ENCODE measurements around the gene FRAT2. TPM values are rescaled to one million over a fixed set of nuclear protein-coding genes. Genes with fewer than 3 reads are reported as not detected.
A peak's percentile ranks its signal among the peaks of the same experiment; 100 is the strongest.

FRAT2 gene
- polyA plus RNA-seq, 3 donors = 29.4 to 62.4 (median 37.9) TPM

GRCh38 chr10:97362310-97363033, 27.9 kb upstream of the FRAT2 start:
- no peak overlapping the region for H3K4me2 ChIP-seq (replicated peaks; ENCODE audit: extremely low read depth, low read length, poor library complexity, severe bottlenecking)
- no peaks in the 10 kb centered on the region for H3K9me3 ChIP-seq (replicated peaks in 1 of 2; ENCODE audit: control insufficient read depth in 1 of 2, insufficient read depth in 1 of 2, low read length in 2 of 2)
- intact Hi-C loops (cut with micrococcal nuclease) = no loop called here
- H3K36me3 ChIP-seq (replicated peaks in 1 of 2; ENCODE audit: control insufficient read depth in 1 of 2, insufficient read depth in 2 of 2, low read length in 2 of 2) = peaks cover 30 to 74% of the 10 kb centered on the region in 2 donors
- no peaks in the 10 kb centered on the region for H4K20me1 ChIP-seq (ENCODE audit: insufficient read depth, low read length)
- Mint-ChIP-seq H3K27ac (peak overlapping the region in 5 of 7 donors; percentile 41 to 83 (median 73)), H3K9me3 (peaks cover 0 to 3% (median 0%) of the 10 kb centered on the region in 7 donors), H3K27me3 (ENCODE audit: low read depth in 3 of 3) (peaks cover 1 to 6% (median 1%) of the 10 kb centered on the region in 3 donors), H3K4me3 (no peak overlapping the region), H3K36me3 (peaks cover 75 to 96% of the 10 kb centered on the region in 2 donors), H3K4me1 (peaks cover 99% of the 10 kb centered on the region)
- H3K27me3 ChIP-seq (ENCODE audit: control insufficient read depth in 2 of 2, insufficient read depth in 2 of 2, low read length in 2 of 2) = no peaks in the 10 kb centered on the region
- TF ChIP-seq, protein P1, sequence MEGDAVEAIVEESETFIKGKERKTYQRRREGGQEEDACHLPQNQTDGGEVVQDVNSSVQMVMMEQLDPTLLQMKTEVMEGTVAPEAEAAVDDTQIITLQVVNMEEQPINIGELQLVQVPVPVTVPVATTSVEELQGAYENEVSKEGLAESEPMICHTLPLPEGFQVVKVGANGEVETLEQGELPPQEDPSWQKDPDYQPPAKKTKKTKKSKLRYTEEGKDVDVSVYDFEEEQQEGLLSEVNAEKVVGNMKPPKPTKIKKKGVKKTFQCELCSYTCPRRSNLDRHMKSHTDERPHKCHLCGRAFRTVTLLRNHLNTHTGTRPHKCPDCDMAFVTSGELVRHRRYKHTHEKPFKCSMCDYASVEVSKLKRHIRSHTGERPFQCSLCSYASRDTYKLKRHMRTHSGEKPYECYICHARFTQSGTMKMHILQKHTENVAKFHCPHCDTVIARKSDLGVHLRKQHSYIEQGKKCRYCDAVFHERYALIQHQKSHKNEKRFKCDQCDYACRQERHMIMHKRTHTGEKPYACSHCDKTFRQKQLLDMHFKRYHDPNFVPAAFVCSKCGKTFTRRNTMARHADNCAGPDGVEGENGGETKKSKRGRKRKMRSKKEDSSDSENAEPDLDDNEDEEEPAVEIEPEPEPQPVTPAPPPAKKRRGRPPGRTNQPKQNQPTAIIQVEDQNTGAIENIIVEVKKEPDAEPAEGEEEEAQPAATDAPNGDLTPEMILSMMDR (IDR thresholded peaks at IDR 0.05) = no peak
- H3K9ac ChIP-seq (ENCODE audit: insufficient read depth, low read length, poor library complexity, severe bottlenecking) = no peak overlapping the region
- no peak overlapping the region for H3K4me3 ChIP-seq (replicated peaks in 1 of 3; ENCODE audit: low read depth in 2 of 3, low read length in 3 of 3)
- 79% methylated on average over 7 of the region's 11 CpGs for WGBS (ENCODE audit: insufficient coverage)
- peaks cover 97 to 100% of the 10 kb centered on the region in 2 donors for H3K4me1 ChIP-seq (ENCODE audit: control insufficient read depth in 1 of 2, insufficient read depth in 2 of 2, low read length in 2 of 2)
- peaks cover 28% of the 10 kb centered on the region for H3K79me2 ChIP-seq (ENCODE audit: insufficient read depth, low read length)
- peak overlapping the region in 1 of 2 donors; percentile 38 for H3K27ac ChIP-seq (ENCODE audit: low read depth in 1 of 2, low read length in 2 of 2)
- no peak for DNase-seq
- H2AFZ ChIP-seq (ENCODE audit: insufficient read depth, low read depth, low read length, poor library complexity, severe bottlenecking) = no peak overlapping the region

- Histone ChIP-seq H3K27ac (ENCODE audit: low read depth in 1 of 2, low read length in 2 of 2) (peak overlapping the region; percentile 19 to 75), H3K4me1 (ENCODE audit: control insufficient read depth in 1 of 2, insufficient read depth in 2 of 2, low read length in 2 of 2) (peaks cover 97 to 100% of the 10 kb centered on the region in 2 donors), H3K9me3 (replicated peaks in 1 of 2; ENCODE audit: control insufficient read depth in 1 of 2, insufficient read depth in 1 of 2, low read length in 2 of 2) (no peaks in the 10 kb centered on the region), H3K36me3 (replicated peaks in 1 of 2; ENCODE audit: control insufficient read depth in 1 of 2, insufficient read depth in 2 of 2, low read length in 2 of 2) (peaks cover 35 to 75% of the 10 kb centered on the region in 2 donors), H3K4me2 (replicated peaks; ENCODE audit: extremely low read depth, low read length, poor library complexity, severe bottlenecking) (no peak overlapping the region), H3K27me3 (ENCODE audit: control insufficient read depth in 2 of 2, insufficient read depth in 2 of 2, low read length in 2 of 2) (no peaks in the 10 kb centered on the region), H2AFZ (ENCODE audit: insufficient read depth, low read depth, low read length, poor library complexity, severe bottlenecking) (no peak overlapping the region), H4K20me1 (ENCODE audit: insufficient read depth, low read length) (no peaks in the 10 kb centered on the region), H3K4me3 (replicated peaks in 1 of 3; ENCODE audit: low read depth in 2 of 3, low read length in 3 of 3) (peak overlapping the region in 1 of 3 experiments; percentile 38), H3K9ac (ENCODE audit: insufficient read depth, low read length, poor library complexity, severe bottlenecking) (no peak overlapping the region), H3K79me2 (ENCODE audit: insufficient read depth, low read length) (peaks cover 30% of the 10 kb centered on the region)
- 78% methylated on average over 6 of the region's 11 CpGs for WGBS (ENCODE audit: insufficient coverage)
- TF ChIP-seq, protein P1 (IDR thresholded peaks at IDR 0.05) = no peak
- DNase-seq = peak in 2 of 3 donors; percentile 19 to 37
- Mint-ChIP-seq H3K27ac (peak overlapping the region in 6 of 7 donors; percentile 3 to 89 (median 74)), H3K4me3 (peak overlapping the region in 1 of 2 donors; percentile 26), H3K4me1 (peaks cover 99% of the 10 kb centered on the region), H3K36me3 (peaks cover 74 to 96% of the 10 kb centered on the region in 2 donors), H3K9me3 (peaks cover 0 to 3% (median 0%) of the 10 kb centered on the region in 7 donors), H3K27me3 (ENCODE audit: low read depth in 3 of 3) (peaks cover 1 to 6% (median 1%) of the 10 kb centered on the region in 3 donors)
- intact Hi-C loops (cut with micrococcal nuclease) = no loop called here
These were observed 27.0 kb upstream of the FRAT2 start for GRCh38 chr10:97361537-97361901.
